ENCODE measurements around the gene COQ2.
A peak's percentile ranks its signal among the peaks of the same experiment; 100 is the strongest.
"Not testable (repeated sequence)": the region's sequence is repeated elsewhere in the genome, so short reads cannot be mapped to it uniquely, and the experiment has no call there.

Gene COQ2

GRCh38 chr4:83284193-83285054 is at the start of gene COQ2:
Gene COQ2 (minus strand): TSS chr4:83284798. CDS start chr4:83284764, 34 bp downstream.
- DNase-seq (ENCODE audit: low spot score), result peak; percentile 97

- no peak for DNase-seq (ENCODE audit: low spot score)
Measured at GRCh38 chr4:83331956-83332355, 47.4 kb upstream of the COQ2 start.

GRCh38 chr4:83329521-83330110 is 45.0 kb upstream of the COQ2 start:
- no peak for DNase-seq (ENCODE audit: low spot score)

- DNase-seq (ENCODE audit: low spot score), result no peak
Measured at GRCh38 chr4:83328521-83329187, 44.1 kb upstream of the COQ2 start.

GRCh38 chr4:83326546-83326945 is 41.9 kb upstream of the COQ2 start:
- DNase-seq (ENCODE audit: low spot score), result no peak

- DNase-seq (ENCODE audit: low spot score), result not testable (repeated sequence)
Measured at GRCh38 chr4:83325306-83325705, 40.7 kb upstream of the COQ2 start.

- no peak for DNase-seq (ENCODE audit: low spot score)
Measured at GRCh38 chr4:83323136-83323535, 38.5 kb upstream of the COQ2 start.

GRCh38 chr4:83320548-83320947 is 36.0 kb upstream of the COQ2 start:
- peak; percentile 77 for DNase-seq (ENCODE audit: low spot score)

- no peak for DNase-seq (ENCODE audit: low spot score)
Measured at GRCh38 chr4:83318666-83319065, 34.1 kb upstream of the COQ2 start.

GRCh38 chr4:83317671-83318070 is 33.1 kb upstream of the COQ2 start:
- no peak for DNase-seq (ENCODE audit: low spot score)

GRCh38 chr4:83316459-83317165 is 32.0 kb upstream of the COQ2 start:
- DNase-seq (ENCODE audit: low spot score), result no peak

GRCh38 chr4:83315341-83315870 is 30.8 kb upstream of the COQ2 start:
- no peak for DNase-seq (ENCODE audit: low spot score)

GRCh38 chr4:83308672-83309071 is 24.1 kb upstream of the COQ2 start:
- no peak for DNase-seq (ENCODE audit: low spot score)

GRCh38 chr4:83307920-83308319 is 23.3 kb upstream of the COQ2 start:
- no peak for DNase-seq (ENCODE audit: low spot score)

GRCh38 chr4:83305187-83305586 is 20.6 kb upstream of the COQ2 start:
- DNase-seq (ENCODE audit: low spot score), result no peak

GRCh38 chr4:83297548-83298260 is 13.1 kb upstream of the COQ2 start:
- no peak for DNase-seq (ENCODE audit: low spot score)

GRCh38 chr4:83293305-83294046 is 8.9 kb upstream of the COQ2 start:
- DNase-seq (ENCODE audit: low spot score), result no peak

- DNase-seq (ENCODE audit: low spot score), result not testable (repeated sequence)
Measured at GRCh38 chr4:83290059-83290774, 5.6 kb upstream of the COQ2 start.

GRCh38 chr4:83288381-83288780 is 3.8 kb upstream of the COQ2 start:
- DNase-seq (ENCODE audit: low spot score), result not testable (repeated sequence)

GRCh38 chr4:83285055-83285407 is 433 bp upstream of the COQ2 start:
- peak; percentile 49 for DNase-seq (ENCODE audit: low spot score)

All from GM03348 (cell line).